Fibroblast of lung (primary cell): ENCODE results near the gene UBAP2. TPM values are rescaled to one million over a fixed set of nuclear protein-coding genes. Genes with fewer than 3 reads are reported as not detected.

Source experiments
- DNase-seq, 2 donors: peaks; one replicate each; pipeline versions ENCODE4 v3.0.0 to v3.0.0-alpha.2; 2010; ENCODE audit warnings: low read depth in 2 of 2
- H2AFZ ChIP-seq: 2 replicates; pipeline ENCODE4 v1.5.1; 2012; ENCODE audit warnings: low read length, control low read depth, inconsistent platforms
- H3K27ac ChIP-seq: 2 replicates; pipeline ENCODE4 v1.5.1; 2011; ENCODE audit warnings: low read length, control low read depth; ENCODE audit not compliant: insufficient read depth
- H3K27me3 ChIP-seq: 2 replicates; pipeline ENCODE4 v1.5.1; 2011; ENCODE audit warnings: mild to moderate bottlenecking, low read length; ENCODE audit not compliant: control insufficient read depth, insufficient read depth
- H3K36me3 ChIP-seq: 2 replicates; pipeline ENCODE4 v1.5.1; 2011; ENCODE audit warnings: low read length; ENCODE audit not compliant: control insufficient read depth, insufficient read depth
- H3K4me1 ChIP-seq: 2 replicates; pipeline ENCODE4 v1.5.1; 2011; ENCODE audit warnings: low read length; ENCODE audit not compliant: control insufficient read depth, insufficient read depth; ENCODE audit errors: extremely low read depth
- H3K4me2 ChIP-seq: 2 replicates; pipeline ENCODE4 v1.5.1; 2011; ENCODE audit warnings: low read length, control low read depth; ENCODE audit not compliant: insufficient read depth; ENCODE audit errors: extremely low read depth
- H3K4me3 ChIP-seq, 4 experiments: fragments of 200-600 bp in 1 of 4; sonication (generic) in 1 of 4; replicated peaks in 1 of 4; 2 replicates each; pipeline ENCODE4 v1.5.1; 2011 to 2016; ENCODE audit warnings: low read length in 4 of 4, low read depth in 3 of 4, mild to moderate bottlenecking in 3 of 4, control low read depth in 2 of 4, inconsistent platforms in 1 of 4, mixed read lengths in 1 of 4; ENCODE audit not compliant: insufficient read depth in 1 of 4; ENCODE audit errors: control extremely low read depth in 1 of 4
- H3K79me2 ChIP-seq: 2 replicates; pipeline ENCODE4 v1.5.1; 2012; ENCODE audit warnings: mild to moderate bottlenecking, low read length, inconsistent platforms; ENCODE audit not compliant: control insufficient read depth, insufficient read depth
- H3K9ac ChIP-seq: 2 replicates; pipeline ENCODE4 v1.5.1; 2011; ENCODE audit warnings: mild to moderate bottlenecking, low read length, control low read depth; ENCODE audit not compliant: insufficient read depth
- H3K9me3 ChIP-seq: 2 replicates; pipeline ENCODE4 v1.5.1; 2012; ENCODE audit warnings: low read depth, low read length; ENCODE audit not compliant: control insufficient read depth, insufficient read depth
- H4K20me1 ChIP-seq: 2 replicates; pipeline ENCODE4 v1.5.1; 2011; ENCODE audit warnings: low read length; ENCODE audit not compliant: control insufficient read depth, insufficient read depth; ENCODE audit errors: extremely low read depth
- EZH2 ChIP-seq: IDR thresholded peaks from 2 replicates; pipeline ENCODE4 v1.5.1; 2012; ENCODE audit warnings: low read length, control low read depth, mild to moderate bottlenecking; ENCODE audit errors: missing control alignments
- polyA plus RNA-seq, 2 donors: library from polyadenylated mRNA; depleted of rRNA in 1 of 2; stranded (reverse) in 1 of 2; unstranded in 1 of 2; fragments of >200 nt; gene quantifications; 2 replicates each; pipeline ENCODE4 v1.2.1, GENCODE V29; 2011 to 2012; ENCODE audit warnings: missing spikeins in 1 of 2
- total RNA-seq: library from RNA; depleted of rRNA; stranded (reverse); fragments of >200 nt; gene quantifications from 2 replicates; pipeline ENCODE4 v1.2.1, GENCODE V29; 2014
- TF ChIP-seq, protein P1 (sequence below), 2 donors: IDR thresholded peaks in 1 of 2; conservative IDR thresholded peaks in 1 of 2; 1 replicate in 1 of 2; 2 replicates in 1 of 2; pipeline ENCODE4 v1.5.1; 2011 to 2012; ENCODE audit warnings: low read length in 2 of 2, control low read depth in 1 of 2, inconsistent platforms in 1 of 2, low read depth in 1 of 2, mild to moderate bottlenecking in 1 of 2

The UBAP2 gene
- total and polyA plus RNA-seq, 2 donors (not counting 1 experiment from before 2014, with no cell fraction given) = 10.2 to 20.6 TPM

DNA sequence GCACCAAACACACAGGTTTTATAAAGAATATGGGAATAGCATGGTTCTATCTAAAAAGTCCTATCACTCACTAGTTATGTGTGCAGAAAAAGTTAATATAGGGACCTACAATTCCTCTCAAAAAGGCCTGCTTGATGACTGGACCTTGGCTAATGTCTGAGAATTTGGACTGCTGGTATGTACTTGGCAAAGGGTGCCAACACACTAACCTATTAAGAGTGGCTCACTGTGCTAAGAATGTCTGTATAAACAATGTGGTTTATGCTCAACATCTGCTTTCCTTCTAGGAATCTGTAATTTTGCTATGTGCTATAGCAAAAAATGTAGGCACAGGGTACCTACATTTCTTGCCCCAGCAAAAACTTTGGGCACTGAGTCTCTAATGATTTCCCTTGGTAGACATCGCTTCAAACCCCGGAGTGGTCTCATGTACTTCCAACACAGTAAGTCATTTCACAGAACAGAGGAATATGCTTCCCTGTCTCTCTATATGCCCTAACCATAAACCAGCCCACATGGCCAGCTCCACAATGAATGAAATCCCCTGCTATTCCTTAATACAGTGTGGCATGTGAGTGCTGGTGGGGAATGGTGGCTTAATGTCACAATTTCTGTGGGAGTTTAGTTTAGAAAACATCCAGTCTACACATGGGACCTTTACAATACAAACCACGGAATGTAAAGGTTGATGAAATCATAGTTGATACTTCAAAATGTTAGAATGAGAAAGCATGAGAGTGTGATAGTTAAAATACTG lies 101.7 kb downstream of the UBAP2 start:
- Histone ChIP-seq H3K4me1 (peaks cover 29% of the 10 kb centered on the region), H3K9ac (no peak overlapping the region), H3K9me3 (no peaks in the 10 kb centered on the region), H3K79me2 (no peaks in the 10 kb centered on the region), H3K27ac (peak overlapping the region; percentile 1), H2AFZ (no peak overlapping the region), H3K36me3 (no peaks in the 10 kb centered on the region), H3K4me2 (peak overlapping the region; percentile 26), H4K20me1 (no peaks in the 10 kb centered on the region), H3K27me3 (no peaks in the 10 kb centered on the region), H3K4me3 (no peak overlapping the region)
- peak; percentile 96 to 99 for DNase-seq
- no peak for TF ChIP-seq EZH2
- TF ChIP-seq, protein P1, sequence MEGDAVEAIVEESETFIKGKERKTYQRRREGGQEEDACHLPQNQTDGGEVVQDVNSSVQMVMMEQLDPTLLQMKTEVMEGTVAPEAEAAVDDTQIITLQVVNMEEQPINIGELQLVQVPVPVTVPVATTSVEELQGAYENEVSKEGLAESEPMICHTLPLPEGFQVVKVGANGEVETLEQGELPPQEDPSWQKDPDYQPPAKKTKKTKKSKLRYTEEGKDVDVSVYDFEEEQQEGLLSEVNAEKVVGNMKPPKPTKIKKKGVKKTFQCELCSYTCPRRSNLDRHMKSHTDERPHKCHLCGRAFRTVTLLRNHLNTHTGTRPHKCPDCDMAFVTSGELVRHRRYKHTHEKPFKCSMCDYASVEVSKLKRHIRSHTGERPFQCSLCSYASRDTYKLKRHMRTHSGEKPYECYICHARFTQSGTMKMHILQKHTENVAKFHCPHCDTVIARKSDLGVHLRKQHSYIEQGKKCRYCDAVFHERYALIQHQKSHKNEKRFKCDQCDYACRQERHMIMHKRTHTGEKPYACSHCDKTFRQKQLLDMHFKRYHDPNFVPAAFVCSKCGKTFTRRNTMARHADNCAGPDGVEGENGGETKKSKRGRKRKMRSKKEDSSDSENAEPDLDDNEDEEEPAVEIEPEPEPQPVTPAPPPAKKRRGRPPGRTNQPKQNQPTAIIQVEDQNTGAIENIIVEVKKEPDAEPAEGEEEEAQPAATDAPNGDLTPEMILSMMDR (conservative IDR thresholded peaks at IDR 0.05 in 1 of 2, IDR thresholded peaks at IDR 0.05 in 1 of 2; ENCODE audit: low read depth in 1 of 2, low read length in 2 of 2) = no peak

DNA sequence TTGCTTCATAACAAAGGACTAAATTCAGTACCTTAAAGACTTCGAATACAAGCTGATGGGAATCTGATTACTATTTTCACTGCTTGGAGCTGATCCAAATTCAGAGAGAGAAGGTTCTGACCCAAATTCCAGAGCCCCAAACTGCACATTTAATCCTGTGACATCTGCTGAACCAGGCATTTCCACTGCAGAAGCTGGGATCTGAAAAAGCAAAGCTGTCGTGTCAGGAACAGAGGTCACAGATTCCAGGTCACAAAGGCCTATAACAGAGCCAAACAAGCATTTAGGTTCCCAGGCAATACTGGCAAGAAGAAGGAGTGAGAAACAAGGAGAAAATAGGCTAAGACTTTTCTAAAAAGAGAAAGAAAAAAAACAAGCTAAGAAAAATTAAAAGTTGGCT lies 105.3 kb downstream of the UBAP2 start:
- H3K27ac ChIP-seq = peak overlapping the region; percentile 44
- H3K9ac ChIP-seq = no peak overlapping the region
- H3K4me3 ChIP-seq = no peak overlapping the region
- no peak for TF ChIP-seq EZH2
- TF ChIP-seq, protein P1 (conservative IDR thresholded peaks at IDR 0.05 in 1 of 2, IDR thresholded peaks at IDR 0.05 in 1 of 2; ENCODE audit: low read depth in 1 of 2, low read length in 2 of 2) = no peak
- H3K4me2 ChIP-seq = no peak overlapping the region
- peaks cover 29% of the 10 kb centered on the region for H3K4me1 ChIP-seq
- H3K27me3 ChIP-seq = no peaks in the 10 kb centered on the region
- no peaks in the 10 kb centered on the region for H4K20me1 ChIP-seq
- peaks cover 2% of the 10 kb centered on the region for H3K36me3 ChIP-seq
- H3K9me3 ChIP-seq = no peaks in the 10 kb centered on the region
- H3K79me2 ChIP-seq = no peaks in the 10 kb centered on the region
- peak in 1 of 2 donors; percentile 46 for DNase-seq
- H2AFZ ChIP-seq = no peak overlapping the region

DNA sequence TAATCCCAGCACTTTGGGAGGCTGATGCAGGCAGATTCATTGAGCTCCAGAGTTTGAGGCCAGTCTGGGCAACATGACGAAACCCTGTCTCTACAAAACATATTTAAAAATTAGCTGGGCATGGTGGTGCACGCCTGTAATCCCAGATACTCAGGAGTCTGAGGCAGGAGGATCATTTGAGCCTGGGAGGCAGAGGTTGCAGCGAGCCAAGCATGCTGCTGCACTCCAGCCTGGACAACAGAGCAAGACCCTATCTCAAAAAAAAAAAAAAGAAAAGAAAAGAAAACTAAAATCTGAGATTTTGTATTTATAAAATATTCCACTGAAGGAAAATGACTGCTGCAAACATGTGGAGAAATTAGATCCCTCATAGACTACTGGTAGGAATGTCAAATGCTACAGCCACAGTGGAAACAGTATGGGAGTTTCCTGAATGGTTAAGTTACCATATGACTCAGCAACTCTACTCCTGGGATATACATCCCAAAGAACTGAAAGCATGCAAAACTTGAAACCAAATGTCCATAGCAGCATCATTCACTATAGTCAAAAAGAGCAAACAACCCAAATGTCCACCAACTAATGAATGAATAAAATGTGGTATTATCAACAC lies 106.1 kb downstream of the UBAP2 start:
- Histone ChIP-seq H3K4me1 (peaks cover 23% of the 10 kb centered on the region), H2AFZ (no peak overlapping the region), H3K4me2 (no peak overlapping the region), H3K79me2 (no peaks in the 10 kb centered on the region), H4K20me1 (no peaks in the 10 kb centered on the region), H3K4me3 (no peak overlapping the region), H3K9ac (no peak overlapping the region), H3K36me3 (peaks cover 2% of the 10 kb centered on the region), H3K27ac (peak overlapping the region; percentile 44), H3K9me3 (no peaks in the 10 kb centered on the region), H3K27me3 (no peaks in the 10 kb centered on the region)
- peak; percentile 75 to 89 for DNase-seq
- TF ChIP-seq EZH2 = no peak
- TF ChIP-seq, protein P1 (conservative IDR thresholded peaks at IDR 0.05 in 1 of 2, IDR thresholded peaks at IDR 0.05 in 1 of 2; ENCODE audit: low read depth in 1 of 2, low read length in 2 of 2) = peak; percentile 32 to 68
